Activated CD8-positive, alpha-beta memory T cell treated with anti-CD3 and anti-CD28 coated beads for 24 hours (primary cell): Measurements from ENCODE around the gene LHPP.

Experiments
- DNase-seq: peaks from one replicate; pipeline ENCODE4 v3.0.0-alpha.2; 2020

Gene LHPP

DNA sequence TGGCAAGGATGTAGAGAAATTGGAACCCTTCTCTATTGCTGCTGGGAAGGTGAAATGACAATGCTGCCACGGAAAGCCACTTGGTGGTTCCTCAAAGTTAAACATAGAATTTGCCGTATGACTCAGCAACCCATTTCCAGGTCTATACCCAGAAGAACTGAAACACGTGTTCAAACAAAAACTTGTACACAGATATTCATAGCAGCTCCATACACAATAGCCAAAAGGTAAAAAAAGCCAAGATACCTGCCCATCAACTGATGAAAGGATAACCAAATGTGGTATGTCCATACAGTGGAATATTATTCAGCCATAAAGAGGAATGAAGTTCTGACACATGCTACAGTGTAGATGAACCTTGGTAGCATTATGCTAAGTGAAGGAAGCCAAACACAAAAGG lies 39.1 kb downstream of the LHPP start:
- no peak for DNase-seq

DNA sequence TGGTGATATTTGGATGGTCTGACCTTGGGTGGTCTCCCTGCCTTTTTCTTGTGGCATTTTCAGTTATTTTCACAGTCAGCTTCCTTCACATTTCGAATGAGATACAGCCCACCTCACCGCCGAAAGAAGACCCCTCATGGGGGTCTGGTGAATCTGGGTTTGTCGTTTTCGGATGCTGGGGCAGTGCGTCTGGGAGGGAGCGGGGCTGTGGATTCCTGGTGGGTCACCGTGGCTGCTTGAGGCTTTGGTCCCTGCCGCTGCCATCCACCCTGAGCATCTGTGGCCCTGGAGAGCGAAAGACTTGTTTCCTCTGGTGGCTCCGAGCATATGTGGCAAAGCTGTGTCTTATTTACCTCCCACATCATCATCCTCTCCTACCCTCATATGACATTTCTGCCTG lies 43.1 kb downstream of the LHPP start:
- no peak for DNase-seq

DNA sequence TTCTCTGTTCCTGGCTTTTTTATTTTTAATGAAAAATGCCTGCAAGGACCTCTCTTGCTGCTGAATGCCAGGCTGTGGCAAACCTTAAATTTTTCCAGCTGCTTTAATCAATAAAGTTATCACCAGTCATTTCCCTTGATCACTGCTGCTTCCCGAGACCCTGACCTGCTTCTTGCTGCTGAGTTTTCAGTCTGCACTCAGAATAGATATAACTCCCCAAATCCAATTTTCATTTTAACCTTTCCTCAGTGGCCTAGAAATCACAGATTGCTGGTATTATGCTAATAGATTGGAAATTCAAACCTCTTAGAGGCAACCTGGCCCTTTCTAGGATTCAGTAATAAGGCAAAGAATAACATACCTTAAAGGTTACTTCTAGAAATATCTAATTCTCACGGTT lies 43.7 kb downstream of the LHPP start:
- no peak for DNase-seq

DNA sequence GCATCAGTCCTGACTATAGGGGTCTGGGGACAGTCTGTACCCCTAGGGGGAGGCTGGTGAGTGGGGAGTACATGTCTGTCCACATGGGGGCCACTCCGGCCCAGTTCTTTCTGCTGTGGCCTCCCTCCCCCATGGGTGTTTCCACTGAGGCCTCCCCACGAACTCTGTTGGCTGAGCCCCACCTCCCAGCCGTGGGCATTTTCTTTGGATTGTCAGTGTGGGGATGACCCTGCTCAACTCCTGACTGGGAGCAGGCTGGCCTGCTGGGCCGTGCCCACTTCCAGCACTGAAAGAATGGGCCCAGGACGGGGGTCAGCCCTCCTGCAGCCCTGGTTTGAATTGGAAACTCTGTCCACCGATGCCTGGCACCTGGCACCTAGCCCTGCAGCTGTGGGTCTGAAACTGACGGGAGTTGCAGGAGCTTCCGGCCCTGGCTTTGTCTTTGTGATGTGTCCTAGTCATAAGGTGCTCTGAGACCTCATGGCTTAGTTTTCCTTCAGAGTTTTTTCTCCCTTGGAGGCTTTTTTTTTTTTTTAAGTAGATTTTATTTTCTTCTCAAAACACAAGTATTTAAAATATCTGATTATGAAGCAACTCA lies 46.5 kb downstream of the LHPP start:
- DNase-seq, result no peak

DNA sequence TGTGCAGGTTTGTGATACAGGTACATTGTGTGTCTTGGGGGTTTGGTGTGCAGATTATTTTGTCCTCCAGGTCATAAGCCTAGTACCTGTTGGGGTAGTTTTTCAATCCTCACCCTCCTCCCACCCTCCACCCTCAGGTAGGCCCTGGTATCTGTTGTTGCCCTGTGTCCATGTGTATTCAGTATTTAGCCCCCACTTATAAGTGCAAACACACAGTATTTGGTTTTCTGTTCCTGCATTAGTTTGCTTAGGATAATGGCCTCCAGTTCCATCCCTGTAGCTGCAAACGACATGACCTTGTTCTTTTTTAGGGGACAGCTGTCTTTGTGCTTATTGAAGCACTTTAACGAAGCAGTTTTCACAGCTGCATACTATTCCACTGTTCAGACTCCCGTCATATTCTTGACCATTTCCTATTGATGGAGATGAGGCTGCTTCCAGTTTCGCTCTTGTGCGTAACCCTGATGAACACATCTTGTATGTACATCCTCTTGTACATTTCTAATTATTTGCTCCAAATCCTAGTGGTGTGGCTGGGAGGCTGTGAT lies 47.4 kb downstream of the LHPP start:
- no peak for DNase-seq

DNA sequence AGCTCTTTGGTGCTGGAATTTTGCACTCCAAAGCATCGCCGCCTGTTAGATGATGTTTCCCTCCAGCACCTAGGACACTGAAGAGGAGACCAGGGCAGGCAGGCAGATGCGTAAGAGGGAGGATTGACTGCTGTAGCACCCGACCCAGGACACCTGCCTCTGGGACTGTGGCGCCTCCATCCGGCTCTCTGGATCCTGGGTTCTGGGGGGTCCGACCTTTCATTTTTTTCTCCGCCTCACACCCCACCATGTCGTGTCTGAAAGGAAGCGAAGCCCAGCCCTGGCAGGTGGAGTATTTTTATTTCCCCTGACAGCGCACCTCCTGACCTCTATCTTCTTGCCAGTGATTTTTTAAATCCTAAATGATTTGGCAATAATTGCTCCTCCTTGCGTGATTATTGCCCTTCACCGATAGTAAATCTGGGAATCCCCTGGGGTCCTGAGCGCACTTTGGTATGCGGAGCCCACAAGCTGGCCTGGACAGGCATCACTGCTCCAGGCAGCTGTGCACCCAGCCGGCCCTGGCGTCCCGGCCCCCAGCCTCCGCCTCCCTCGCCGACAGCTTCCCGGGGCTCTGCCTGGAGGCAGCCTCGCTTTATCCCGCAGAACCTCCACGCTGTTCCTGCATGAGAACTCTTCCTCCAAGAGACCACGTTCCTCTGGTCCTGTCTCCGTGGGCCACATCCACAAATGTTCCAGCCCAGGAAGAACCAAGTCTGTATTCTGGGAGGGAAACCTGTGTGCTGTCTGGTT lies 48.4 kb downstream of the LHPP start:
- no peak for DNase-seq

DNA sequence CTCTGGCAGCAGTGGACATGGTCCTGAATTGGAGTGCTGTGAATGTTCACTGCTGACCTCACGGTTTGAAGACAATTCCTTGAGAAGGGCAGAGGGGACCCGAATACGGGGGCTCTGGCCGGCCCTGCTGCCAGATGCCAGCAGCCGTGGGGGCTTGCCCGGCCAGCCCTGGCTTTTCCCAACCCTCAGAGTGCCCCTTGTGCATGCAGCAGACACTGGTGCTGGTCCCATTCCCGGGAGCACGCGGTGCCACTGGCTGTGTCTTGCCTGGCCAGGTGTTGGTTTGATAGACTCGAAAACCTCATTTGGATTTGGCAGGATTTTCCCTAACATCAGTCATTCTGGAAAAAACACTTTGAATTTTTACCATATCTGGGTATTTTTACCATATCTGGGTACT lies 49.1 kb downstream of the LHPP start:
- no peak for DNase-seq

DNA sequence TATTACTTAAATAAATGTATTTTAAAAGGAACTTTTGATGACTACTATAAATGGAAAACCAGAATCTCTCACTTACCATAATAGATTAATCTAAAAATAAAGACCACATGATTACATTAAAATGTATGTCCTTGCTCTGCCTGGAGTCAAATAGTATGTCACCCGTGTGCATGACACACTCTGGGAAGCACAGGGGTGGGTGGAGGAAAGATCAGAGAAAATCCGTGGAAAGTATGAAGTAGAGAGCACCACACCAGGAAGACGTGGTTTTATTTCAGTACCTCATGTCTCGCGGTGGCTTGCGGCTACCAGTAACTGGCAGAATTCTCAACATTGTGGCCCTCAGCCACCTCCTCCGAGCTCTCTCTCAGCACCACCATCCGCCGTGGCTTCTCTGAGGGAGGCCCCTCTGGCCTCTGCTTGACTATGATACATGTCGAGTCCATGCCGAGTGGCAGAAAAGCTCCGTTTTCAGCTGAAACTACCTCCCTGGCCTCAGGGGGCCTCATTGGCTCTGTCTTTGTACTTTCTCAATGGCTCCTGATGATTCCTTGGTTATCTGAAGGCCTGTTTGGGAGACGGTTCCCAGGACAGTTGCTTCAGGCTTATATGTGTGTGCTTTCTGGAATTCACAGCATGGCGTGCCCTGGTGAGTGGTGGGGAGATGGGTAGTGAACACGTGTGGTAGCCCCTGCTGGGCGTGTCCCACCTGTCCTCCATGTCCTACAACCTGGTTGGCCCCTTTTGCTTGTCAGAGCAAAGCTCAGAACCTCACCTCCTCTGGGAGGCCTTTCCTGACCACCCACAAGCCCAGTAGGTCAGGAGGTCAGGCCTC lies 49.8 kb downstream of the LHPP start:
- DNase-seq, result no peak

DNA sequence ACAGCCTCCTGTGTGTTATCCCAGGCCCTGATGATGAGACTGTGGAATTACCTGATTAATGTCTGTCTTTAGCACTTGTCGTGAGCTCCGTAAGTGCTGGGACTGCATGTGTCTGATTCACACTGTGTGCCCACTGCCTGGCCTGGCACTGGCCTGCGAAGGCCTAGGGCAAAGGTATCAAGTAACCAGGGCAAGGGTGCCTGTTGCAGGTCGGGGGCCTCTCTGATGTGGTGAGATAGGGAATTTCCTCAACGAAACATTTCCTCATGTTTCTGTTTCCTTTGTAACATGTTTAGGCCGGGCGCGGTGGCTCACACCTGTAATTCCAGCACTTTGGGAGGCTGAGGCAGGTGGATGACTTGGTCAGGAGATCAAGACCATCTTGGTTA lies 50.4 kb downstream of the LHPP start:
- DNase-seq, result no peak

DNA sequence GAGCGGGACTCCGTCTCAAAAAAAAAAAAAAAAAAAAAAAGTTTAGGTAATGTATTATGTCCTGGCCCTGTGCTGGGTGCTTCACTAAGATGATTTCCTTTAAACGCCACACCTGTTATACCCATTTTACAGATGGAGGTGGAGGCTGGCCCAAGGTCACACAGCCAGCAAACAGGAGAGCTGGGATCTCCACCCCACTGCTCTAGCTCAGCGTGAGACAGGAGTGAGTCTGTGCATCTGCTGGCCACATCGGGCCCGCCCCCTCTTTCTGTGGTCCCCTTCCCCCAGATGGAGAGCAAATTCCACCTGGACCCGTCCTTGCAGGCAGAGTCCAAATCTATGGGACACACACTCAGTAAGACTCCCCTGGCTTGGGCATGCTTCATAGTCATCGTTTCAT lies 51.0 kb downstream of the LHPP start:
- DNase-seq, result no peak

DNA sequence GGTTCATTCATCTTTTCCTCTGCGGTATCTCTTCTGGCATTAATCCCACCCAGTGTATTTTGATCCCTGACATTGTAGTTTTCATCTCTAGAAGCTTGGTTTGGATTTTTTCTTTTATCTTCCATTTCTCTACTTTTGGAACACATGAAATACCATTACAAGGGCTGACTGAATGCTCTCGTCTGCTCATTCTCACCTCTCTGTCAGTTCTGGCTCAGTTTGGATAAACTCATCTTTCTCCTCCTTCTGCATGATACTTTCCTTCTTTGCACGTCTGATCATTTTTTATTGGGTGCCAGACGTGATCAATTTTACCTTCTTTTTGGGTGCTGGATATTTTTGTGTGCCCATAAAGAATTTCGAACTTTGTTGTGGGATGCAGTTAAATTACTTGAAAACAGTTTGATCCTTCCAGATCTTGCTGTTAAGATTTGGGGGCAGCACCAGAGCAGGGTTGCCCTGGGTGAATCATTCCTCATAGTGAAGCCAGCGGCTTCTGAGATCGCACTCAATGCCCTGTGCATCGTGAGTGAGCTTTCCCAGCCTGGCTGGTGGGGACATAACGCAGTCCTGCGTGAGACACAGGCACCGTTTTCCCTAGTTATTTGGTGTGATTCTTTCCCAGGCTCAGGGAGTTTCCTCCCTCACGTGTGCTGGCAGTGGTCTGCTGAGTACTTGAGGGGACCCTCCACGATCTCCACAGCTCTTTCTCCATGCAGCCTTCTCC lies 53.8 kb downstream of the LHPP start:
- DNase-seq, result no peak

DNA sequence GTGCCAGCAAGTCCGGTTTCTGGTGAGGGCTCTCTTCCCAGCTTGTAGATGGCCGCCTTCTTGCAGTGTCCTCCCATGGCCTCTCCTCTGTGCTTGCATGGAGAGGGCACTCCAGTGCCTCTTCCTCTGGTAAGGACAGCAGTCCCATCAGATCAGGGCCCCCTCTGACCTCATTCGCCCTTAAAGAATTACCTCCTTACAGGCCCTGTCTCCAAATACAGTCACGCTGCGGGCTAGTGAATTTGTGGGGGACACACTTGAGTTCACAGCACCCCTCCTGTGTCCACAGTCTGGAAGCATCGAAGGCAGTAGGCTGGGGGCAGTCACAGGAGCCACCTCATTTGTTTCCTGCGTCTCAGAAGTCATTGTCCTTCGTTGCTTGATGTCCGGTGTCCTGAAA lies 54.6 kb downstream of the LHPP start:
- DNase-seq, result no peak

DNA sequence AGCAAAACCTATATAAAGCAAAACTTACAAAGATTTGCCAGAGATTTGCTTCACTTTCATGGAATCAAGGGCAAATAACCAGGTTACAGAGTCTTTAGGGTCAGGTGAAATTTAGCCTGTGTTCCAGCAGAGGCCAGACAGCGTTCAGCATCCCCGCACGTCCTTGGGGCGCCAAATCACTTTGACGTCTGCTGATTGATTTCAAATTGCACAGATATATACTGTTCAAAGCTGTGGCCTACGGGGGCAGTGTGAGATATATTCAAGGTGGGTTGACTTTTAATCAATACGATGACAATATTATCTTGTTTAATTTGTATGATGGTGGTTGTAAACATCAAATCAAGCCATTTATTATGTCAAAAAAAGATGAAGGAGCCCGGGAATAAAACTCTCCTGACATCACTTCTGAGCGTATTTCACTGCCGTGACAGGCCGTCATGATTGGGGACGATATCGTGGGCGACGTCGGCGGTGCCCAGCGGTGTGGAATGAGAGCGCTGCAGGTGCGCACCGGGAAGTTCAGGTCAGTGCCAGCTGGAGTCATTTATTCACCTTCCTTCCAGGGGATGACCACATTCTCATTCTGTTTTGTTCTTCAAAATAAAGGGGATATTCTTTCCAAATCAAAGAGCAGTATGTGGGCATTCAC lies 55.2 kb downstream of the LHPP start:
- DNase-seq, result no peak

DNA sequence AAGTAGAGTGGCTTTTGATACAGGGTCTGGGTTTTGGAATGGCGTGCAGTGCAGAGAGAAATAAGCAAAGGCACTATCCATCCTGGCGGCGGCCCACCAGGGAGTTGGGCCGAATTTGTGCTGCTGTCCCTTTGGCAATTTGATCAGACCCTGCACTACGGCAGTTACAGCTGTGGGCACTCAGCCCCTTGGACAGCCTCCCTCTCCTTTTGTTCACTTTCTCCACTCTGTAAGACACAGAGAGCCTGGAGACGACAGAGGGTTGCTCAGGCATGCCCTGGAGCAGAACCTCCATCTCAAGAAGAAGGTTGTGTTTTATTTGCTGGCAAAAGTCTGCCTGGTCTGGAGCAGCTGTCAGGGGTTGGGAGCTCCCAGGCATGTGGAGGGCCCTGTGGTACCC lies 55.8 kb downstream of the LHPP start:
- DNase-seq, result no peak

DNA sequence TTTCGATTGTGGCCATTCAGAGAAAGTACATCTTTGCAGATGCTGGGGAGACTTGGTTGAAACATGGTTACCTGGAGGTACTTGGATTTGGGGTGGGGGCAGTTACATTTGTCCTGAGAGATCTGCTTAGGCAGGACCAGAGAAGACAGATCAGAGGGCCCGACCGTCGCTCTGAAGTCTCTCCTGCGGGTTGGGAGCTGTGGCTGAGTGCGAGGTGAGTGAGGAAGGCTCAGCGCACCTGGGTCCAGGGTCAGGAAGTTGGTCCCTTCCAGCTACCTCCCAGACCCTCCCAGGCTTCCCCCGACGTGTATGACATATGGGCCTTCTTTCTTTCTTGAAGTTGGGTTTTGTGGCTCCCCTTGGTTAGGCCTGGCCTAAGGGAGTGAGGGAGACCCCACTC lies 56.3 kb downstream of the LHPP start:
- no peak for DNase-seq

DNA sequence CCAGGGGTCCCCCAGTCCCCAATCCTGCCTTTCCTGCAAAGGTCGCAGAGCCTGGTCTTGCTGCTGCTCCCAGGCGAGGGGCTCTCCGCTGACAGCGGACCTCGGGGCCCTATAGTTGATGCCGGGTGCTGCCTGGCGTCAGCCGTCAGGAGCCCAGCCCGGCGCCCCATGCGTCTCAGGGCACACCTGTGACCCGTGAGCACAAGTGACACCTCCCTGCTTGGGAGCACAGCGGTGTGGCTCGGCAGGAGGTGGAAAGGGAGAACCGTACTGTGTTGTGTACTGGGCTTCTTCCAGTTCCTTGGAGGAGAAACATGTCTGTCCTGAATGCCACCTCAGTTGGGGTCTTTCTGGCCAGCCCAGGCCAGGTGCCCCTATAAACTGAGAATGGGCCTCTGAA lies 56.7 kb downstream of the LHPP start:
- no peak for DNase-seq

DNA sequence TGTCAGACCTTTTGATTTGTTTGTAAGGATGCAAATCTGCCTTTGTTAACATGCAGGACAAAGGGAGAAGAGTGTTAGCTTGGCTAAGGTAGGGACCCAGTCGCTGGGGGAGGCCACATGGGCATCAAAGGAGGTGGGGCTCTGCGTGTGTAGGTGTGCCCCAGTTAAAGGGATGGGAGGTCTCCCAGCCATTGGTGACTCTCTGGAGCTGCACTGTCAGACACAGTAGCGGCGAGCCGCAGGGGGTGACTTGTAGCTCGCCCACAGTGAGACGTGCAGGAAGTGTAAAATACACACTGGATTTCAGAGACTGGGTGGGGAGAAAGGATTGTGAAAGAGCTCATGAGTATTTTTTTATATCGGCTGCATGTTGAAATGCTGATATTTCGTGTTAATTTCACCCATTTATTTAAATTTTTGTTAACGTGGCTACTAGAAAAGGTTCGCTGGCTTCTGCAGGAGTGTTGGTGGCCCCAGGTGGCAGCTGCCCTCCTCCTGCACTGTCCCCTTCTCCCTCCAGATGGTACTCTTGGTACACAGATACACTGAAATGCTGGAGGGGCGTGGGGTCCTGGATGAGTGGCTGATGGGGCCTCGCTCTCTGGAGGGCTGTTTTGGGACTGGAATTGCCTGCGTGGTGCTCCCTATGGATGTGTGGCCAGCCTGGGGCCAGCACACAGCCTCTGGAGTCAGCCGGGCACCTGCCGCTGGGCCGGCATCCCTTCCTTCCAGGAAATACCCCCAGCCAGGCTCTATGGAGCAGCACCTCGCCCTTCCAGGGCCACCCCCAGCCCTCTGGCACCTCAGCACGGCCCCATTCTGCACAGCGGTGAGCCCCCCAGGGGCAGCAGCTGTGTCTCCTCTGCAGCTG lies 59.2 kb downstream of the LHPP start:
- DNase-seq, result no peak

DNA sequence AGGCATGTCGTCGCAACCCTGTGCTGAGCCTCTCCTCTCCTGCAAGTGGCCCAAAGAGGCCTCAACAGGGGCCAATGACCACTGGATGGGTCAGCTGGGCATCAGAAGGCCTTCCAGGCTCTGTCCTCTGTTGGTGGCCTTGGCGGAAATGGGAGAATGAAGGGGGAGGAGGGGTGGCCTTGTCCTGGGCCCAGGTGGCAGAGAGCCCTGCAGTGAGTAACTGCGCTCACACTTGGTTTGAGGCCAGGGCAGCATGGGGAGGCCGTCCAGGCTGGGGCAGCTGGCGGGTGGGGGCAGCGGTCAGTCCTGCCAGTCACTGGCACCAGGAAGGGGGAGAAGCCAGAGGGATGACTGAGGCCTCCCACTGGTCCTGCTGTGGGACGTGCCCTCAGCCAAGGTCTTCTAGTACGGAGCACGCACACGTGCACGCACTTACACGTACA lies 59.8 kb downstream of the LHPP start:
- DNase-seq, result no peak

DNA sequence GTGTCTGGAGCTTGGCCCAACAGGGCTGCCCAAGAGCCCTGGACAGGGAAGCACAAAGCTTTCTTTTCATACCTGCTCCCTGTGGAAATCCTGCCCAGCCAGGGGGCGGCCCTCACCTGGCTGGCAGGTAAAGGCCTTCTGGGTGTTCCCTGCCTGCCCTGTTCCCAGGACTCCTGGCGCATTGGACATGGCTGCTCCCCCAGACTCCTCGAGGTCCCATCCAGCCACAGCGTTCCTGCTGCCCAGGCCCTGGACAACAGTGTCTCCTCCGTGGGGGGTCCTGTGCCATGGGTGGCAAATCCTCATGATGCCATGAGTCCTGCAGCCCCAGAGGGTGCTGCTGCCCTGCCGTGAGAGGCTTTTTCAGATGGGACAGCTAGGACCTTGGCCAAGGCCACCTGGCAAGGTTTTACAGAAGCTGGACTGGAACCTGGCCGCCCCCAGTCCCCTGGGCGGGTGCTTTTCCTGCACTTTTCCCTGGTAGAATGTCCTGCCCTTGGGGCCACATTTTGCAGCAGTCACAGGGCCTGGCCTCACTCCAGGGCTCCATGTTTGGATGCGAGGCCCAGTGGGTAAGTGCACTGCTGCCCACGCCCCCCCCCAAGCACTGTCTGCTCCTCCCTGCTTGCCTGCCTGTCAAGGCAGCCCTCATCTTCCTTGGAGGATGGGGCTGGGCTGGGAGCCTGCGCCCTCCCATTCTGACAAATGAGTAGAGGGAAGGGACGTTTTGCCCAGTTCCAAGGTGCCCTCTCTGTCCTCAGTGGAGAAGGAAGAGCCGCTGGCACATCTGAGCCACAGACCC lies 60.7 kb downstream of the LHPP start:
- no peak for DNase-seq
